Endothelial cell of umbilical vein (primary cell): ENCODE data around the gene DEGS2. TPM values are rescaled to one million over a fixed set of nuclear protein-coding genes. Genes with fewer than 3 reads are reported as not detected.

Source experiments
- BruUV-seq: library from RNA; stranded (reverse); fragments of 400-500 nt; replicated peaks from 2 replicates; lab custom pipeline; 2021; lab: Mats Ljungman, UMichigan
- CTCF ChIA-PET: fragments of 300-600, 350-600 bp; sonication (Branson Sonifier 250); formaldehyde crosslinking; loops from one replicate; lab custom pipeline; 2021; ENCODE audit warnings: antibody characterized with exemption, inconsistent platforms; lab: Charles Lee
- POLR2A ChIA-PET: fragments of 300-600, 350-600 bp; sonication (Branson Sonifier 250); formaldehyde crosslinking; loops from one replicate; lab custom pipeline; 2021; ENCODE audit warnings: antibody characterized with exemption, inconsistent platforms; lab: Charles Lee
- DNase-seq: peaks from one replicate; pipeline ENCODE4 v3.0.0-alpha.2; 2011; ENCODE audit warnings: low read depth, low spot score
- FAIRE-seq: peaks from 2 replicates; lab custom pipeline; 2011; peaks lifted over from hg19 to GRCh38; lab: Jason Lieb, UNC
- H2AFZ ChIP-seq: 2 replicates; pipeline ENCODE4 v1.6.0; 2012; ENCODE audit warnings: low read depth, low read length, control low read depth, inconsistent platforms
- H3K27ac ChIP-seq: 2 replicates; pipeline ENCODE4 v1.5.1; 2011; ENCODE audit warnings: low read depth, mild to moderate bottlenecking, control low read depth, low read length, moderate library complexity; ENCODE audit not compliant: insufficient read depth
- H3K27me3 ChIP-seq, 2 experiments: 2 replicates each; pipeline versions ENCODE4 v1.6.0 to v1.6.1; 2011; ENCODE audit warnings: low read length in 2 of 2, mixed read lengths in 1 of 2; ENCODE audit not compliant: control insufficient read depth in 2 of 2, insufficient read depth in 2 of 2
- H3K36me3 ChIP-seq, 2 experiments: 2 replicates in 1 of 2; 3 replicates in 1 of 2; pipeline ENCODE4 v1.5.1; 2011; ENCODE audit warnings: low read length in 2 of 2, mild to moderate bottlenecking in 1 of 2, moderate library complexity in 1 of 2; ENCODE audit not compliant: control insufficient read depth in 2 of 2, insufficient read depth in 2 of 2; ENCODE audit errors: extremely low read depth in 1 of 2
- H3K4me1 ChIP-seq: 3 replicates; pipeline ENCODE4 v1.5.1; 2011; ENCODE audit warnings: mild to moderate bottlenecking, low read length; ENCODE audit not compliant: control insufficient read depth, insufficient read depth; ENCODE audit errors: extremely low read depth
- H3K4me2 ChIP-seq: 2 replicates; pipeline ENCODE4 v1.6.1; 2011; ENCODE audit warnings: low read length, control low read depth, mixed read lengths; ENCODE audit not compliant: insufficient read depth
- H3K4me3 ChIP-seq, 3 experiments: fragments of 200-600 bp in 1 of 3; sonication (generic), shearing (Covaris generic) in 1 of 3; replicated peaks in 1 of 3; 2 replicates each; pipeline ENCODE4 v1.5.1; 2011 to 2016; ENCODE audit warnings: control low read depth in 3 of 3, low read length in 3 of 3, mild to moderate bottlenecking in 2 of 3, inconsistent platforms in 1 of 3, low read depth in 1 of 3, moderate library complexity in 1 of 3; ENCODE audit not compliant: insufficient read depth in 1 of 3
- H3K79me2 ChIP-seq: 2 replicates; pipeline ENCODE4 v1.6.0; 2012; ENCODE audit warnings: low read length, inconsistent platforms; ENCODE audit not compliant: control insufficient read depth, insufficient read depth
- H3K9ac ChIP-seq: replicated peaks from 2 replicates; pipeline ENCODE3; 2011; ENCODE audit warnings: low read length, control low read depth; ENCODE audit not compliant: insufficient read depth; ENCODE audit errors: extremely low read depth
- H3K9me1 ChIP-seq: replicated peaks from 3 replicates; pipeline ENCODE4 v1.6.0; 2011; ENCODE audit warnings: mild to moderate bottlenecking, low read length; ENCODE audit not compliant: control insufficient read depth, insufficient read depth; ENCODE audit errors: extremely low read depth
- H3K9me3 ChIP-seq: replicated peaks from 2 replicates; pipeline ENCODE4 v1.5.1; 2012; ENCODE audit warnings: low read length, inconsistent platforms; ENCODE audit not compliant: control insufficient read depth, insufficient read depth
- H4K20me1 ChIP-seq: replicated peaks from 2 replicates; pipeline ENCODE3; 2011; ENCODE audit warnings: mild to moderate bottlenecking, low read length; ENCODE audit not compliant: control insufficient read depth, insufficient read depth; ENCODE audit errors: extremely low read depth
- CTCF ChIP-seq, 2 donors: IDR thresholded peaks; 1 replicate in 1 of 2; 2 replicates in 1 of 2; pipeline ENCODE4 v1.5.1; 2011; ENCODE audit warnings: low read length in 2 of 2, mild to moderate bottlenecking in 2 of 2, moderate library complexity in 2 of 2, control low read depth in 1 of 2, inconsistent platforms in 1 of 2, low read depth in 1 of 2; ENCODE audit not compliant: insufficient read depth in 1 of 2; ENCODE audit errors: extremely low read depth in 1 of 2
- EZH2 ChIP-seq: IDR thresholded peaks from 2 replicates; pipeline ENCODE4 v1.6.1; 2012; ENCODE audit warnings: borderline replicate concordance, low read depth, mild to moderate bottlenecking, moderate library complexity, low read length, inconsistent platforms; ENCODE audit not compliant: severe bottlenecking
- FOS ChIP-seq: IDR thresholded peaks from 2 replicates; pipeline ENCODE4 v1.6.1; 2011; ENCODE audit warnings: mild to moderate bottlenecking, low read length, moderate library complexity, borderline replicate concordance; ENCODE audit not compliant: insufficient read depth
- GATA2 ChIP-seq: IDR thresholded peaks from 2 replicates; pipeline ENCODE4 v1.7.0; 2011; ENCODE audit warnings: low read depth, mild to moderate bottlenecking, moderate library complexity, mixed read lengths, low read length; ENCODE audit not compliant: insufficient read length, insufficient read depth
- JUN ChIP-seq: IDR thresholded peaks from 2 replicates; pipeline ENCODE4 v1.6.1; 2011; ENCODE audit warnings: borderline replicate concordance, low read depth; ENCODE audit not compliant: insufficient read length, insufficient read depth
- MAX ChIP-seq: IDR thresholded peaks from 2 replicates; pipeline ENCODE4 v1.6.1; 2011; ENCODE audit not compliant: insufficient read depth, insufficient read length
- MYC ChIP-seq: IDR thresholded peaks from one replicate; pipeline ENCODE4 v1.6.1; 2011; ENCODE audit warnings: mild to moderate bottlenecking, low read depth, low read length
- POLR2A ChIP-seq: IDR thresholded peaks from 2 replicates; pipeline ENCODE4 v1.6.1; 2012; ENCODE audit warnings: low read depth, mild to moderate bottlenecking, control low read depth, low read length
- POLR2AphosphoS5 ChIP-seq: IDR thresholded peaks from 2 replicates; pipeline ENCODE4 v1.6.1; 2012; ENCODE audit warnings: low read depth, mild to moderate bottlenecking, control low read depth, low read length, moderate library complexity; ENCODE audit not compliant: insufficient read depth
- dilution Hi-C: fragments of 300-500 bp; cut with MboI; formaldehyde crosslinking; loops from one replicate; pipeline ENCODE4 v1.15.0; 2019; ENCODE audit warnings: low sequenced_read_pairs; ENCODE audit not compliant: extremely low pct_ligation_motif_present
- intact Hi-C: fragments of 100-400 bp; cut with micrococcal nuclease; formaldehyde crosslinking; loops from one replicate; pipeline ENCODE4 v1.10.0; 2022
- polyA plus RNA-seq, 4 experiments: library from polyadenylated mRNA; depleted of rRNA in 3 of 4; stranded (reverse) in 3 of 4; unstranded in 1 of 4; fragments of >200 nt; gene quantifications; 2 replicates each; pipeline versions ENCODE4 v1.2.1 to v1.2.3, GENCODE V29; 2011 to 2012; ENCODE audit warnings: missing spikeins in 1 of 4
- total RNA-seq: library from RNA; stranded (reverse); gene quantifications from 2 replicates; pipeline ENCODE4 v1.2.3, GENCODE V29; 2021

Gene DEGS2
- total and polyA plus RNA-seq, 2 donors (not counting 3 experiments of a cell fraction or from before 2014, with no cell fraction given) = 0.06 TPM; not detected in 1

GRCh38 chr14:100118396-100119011 is 40.9 kb downstream of the DEGS2 start:
- Histone ChIP-seq H4K20me1 (no peaks in the 10 kb centered on the region), H3K79me2 (no peaks in the 10 kb centered on the region), H3K4me1 (no peaks in the 10 kb centered on the region), H2AFZ (no peak overlapping the region), H3K9me3 (no peaks in the 10 kb centered on the region), H3K4me3 (no peak overlapping the region), H3K27ac (no peak overlapping the region), H3K4me2 (no peak overlapping the region), H3K36me3 (no peaks in the 10 kb centered on the region), H3K9ac (no peak overlapping the region), H3K9me1 (no peaks in the 10 kb centered on the region), H3K27me3 (no peaks in the 10 kb centered on the region)
- FAIRE-seq (no peak), DNase-seq (no peak)
- BruUV-seq = no TSS peak
- TF ChIP-seq EZH2 = no peak
- no peak for TF ChIP-seq POLR2AphosphoS5
- no peak for TF ChIP-seq POLR2A
- TF ChIP-seq MYC = no peak
- no peak for TF ChIP-seq MAX
- TF ChIP-seq JUN = no peak
- no peak for TF ChIP-seq CTCF (IDR thresholded peaks at IDR 0.05; ENCODE audit: extremely low read depth in 1 of 2, insufficient read depth in 1 of 2, low read depth in 1 of 2, low read length in 2 of 2)
- no peak for TF ChIP-seq GATA2
- no peak for TF ChIP-seq FOS
- intact Hi-C loops = no loop called here
- dilution Hi-C loops = no loop called here
- ChIA-PET CTCF (interaction anchor here (1.5 to 2.9 kb wide), 2 partner anchors 10 to 74 kb away, joined by 6 to 15 read pairs; no protein-coding TSS in a partner anchor), POLR2A (no interaction called here)
